GM12878 (cell line): Measurements from ENCODE around the gene ROR2. TPM values are rescaled to one million over a fixed set of nuclear protein-coding genes. Genes with fewer than 3 reads are reported as not detected.

Source experiments
- ATAC-seq: fragments of 200-7000 bp; cut with Tn5 transposase; 3 replicates; pipeline ENCODE4 v1.9.1; 2020; ENCODE audit warnings: mild to moderate bottlenecking, moderate library complexity
- BruUV-seq: library from RNA; stranded (reverse); fragments of 400-500 nt; replicated peaks from 2 replicates; lab custom pipeline; 2021; lab: Mats Ljungman, UMichigan
- CTCF ChIA-PET: fragments of 300-600 bp; sonication (Branson Sonifier 250); formaldehyde crosslinking; extraction: SDS; loops from one replicate; lab custom pipeline; 2021; ENCODE audit warnings: inconsistent platforms; lab: Yijun Ruan, JAX
- POLR2A ChIA-PET: fragments of 350-600 bp; formaldehyde crosslinking; extraction: SDS; loops from one replicate; lab custom pipeline; 2021; ENCODE audit warnings: inconsistent platforms; lab: Charles Lee
- RAD21 ChIA-PET: fragments of 300-600 bp; sonication (Branson Sonifier 250); formaldehyde crosslinking; loops from one replicate; lab custom pipeline; 2023; ENCODE audit warnings: antibody characterized with exemption; ENCODE audit not compliant: unreplicated experiment; lab: Charles Lee
- SMC1A ChIA-PET: fragments of 300-600 bp; sonication (Branson Sonifier 250); formaldehyde crosslinking; loops from one replicate; lab custom pipeline; 2023; ENCODE audit not compliant: unreplicated experiment, uncharacterized antibody; lab: Charles Lee
- DNase-seq: peaks from one replicate; pipeline ENCODE4 v3.0.0-alpha.2; 2011; ENCODE audit warnings: low read depth, low spot score
- FAIRE-seq: peaks from 3 replicates; lab custom pipeline; 2011; peaks lifted over from hg19 to GRCh38; lab: Jason Lieb, UNC
- H2AFZ ChIP-seq: 2 replicates; pipeline ENCODE4 v1.6.0; 2011; ENCODE audit warnings: low read depth, low read length, control low read depth; ENCODE audit not compliant: control insufficient read depth
- H3K27ac ChIP-seq: 2 replicates; pipeline ENCODE4 v1.5.1; 2011; ENCODE audit warnings: control low read depth; ENCODE audit not compliant: control insufficient read depth, insufficient read depth
- H3K27me3 ChIP-seq, 2 experiments: replicated peaks in 1 of 2; 2 replicates each; pipeline versions ENCODE4 v1.6.0 to v1.6.1; 2011; ENCODE audit warnings: low read length in 1 of 2; ENCODE audit not compliant: control insufficient read depth in 2 of 2, insufficient read depth in 2 of 2
- H3K36me3 ChIP-seq, 2 experiments: 2 replicates each; pipeline ENCODE4 v1.5.1; 2011; ENCODE audit warnings: low read length in 1 of 2; ENCODE audit not compliant: control insufficient read depth in 2 of 2, insufficient read depth in 2 of 2
- H3K4me1 ChIP-seq: 2 replicates; pipeline ENCODE4 v1.6.1; 2011; ENCODE audit warnings: mild to moderate bottlenecking, low read length, moderate library complexity, mixed read lengths; ENCODE audit not compliant: control insufficient read depth, insufficient read depth
- H3K4me2 ChIP-seq: 2 replicates; pipeline ENCODE4 v1.6.0; 2011; ENCODE audit warnings: control low read depth; ENCODE audit not compliant: control insufficient read depth, insufficient read depth
- H3K4me3 ChIP-seq: fragments of 200-600 bp; sonication (generic); 2 replicates; pipeline ENCODE4 v1.5.1; 2016
- H3K79me2 ChIP-seq: 2 replicates; pipeline ENCODE4 v1.6.0; 2011; ENCODE audit warnings: low read length; ENCODE audit not compliant: control insufficient read depth, insufficient read depth
- H3K9ac ChIP-seq: 2 replicates; pipeline ENCODE4 v1.8.0; 2011; ENCODE audit warnings: low read length, control low read depth, mixed read lengths; ENCODE audit not compliant: control insufficient read depth, insufficient read depth
- H3K9me3 ChIP-seq: replicated peaks from 3 replicates; pipeline ENCODE4 v1.5.1; 2011; ENCODE audit warnings: mild to moderate bottlenecking, low read length; ENCODE audit not compliant: control insufficient read depth, insufficient read depth
- H4K20me1 ChIP-seq: 2 replicates; pipeline ENCODE4 v1.6.0; 2011; ENCODE audit not compliant: control insufficient read depth, insufficient read depth
- ASH2L ChIP-seq: fragments of 300-600, 200-600 bp; sonication (generic); IDR thresholded peaks from 2 replicates; pipeline ENCODE4 v1.6.1; 2017; ENCODE audit warnings: low read depth, mild to moderate bottlenecking, borderline replicate concordance
- BRCA1 ChIP-seq: IDR thresholded peaks from 2 replicates; pipeline ENCODE4 v1.6.1; 2011; ENCODE audit warnings: low read depth, low read length, improper control_type of control experiment
- CBX5 ChIP-seq: sonication (generic); IDR thresholded peaks from 2 replicates; pipeline ENCODE4 v1.6.1; 2016; ENCODE audit warnings: low read depth, moderate library complexity, mild to moderate bottlenecking, inconsistent platforms
- CHD4 ChIP-seq: fragments of 200-600 bp; sonication (generic); IDR thresholded peaks from 2 replicates; pipeline ENCODE4 v1.6.1; 2016; ENCODE audit warnings: mild to moderate bottlenecking
- IRF4 ChIP-seq: IDR thresholded peaks from 2 replicates; pipeline ENCODE4 v1.6.1; 2011; ENCODE audit warnings: low read depth, low read length
- NR2C2 ChIP-seq: IDR thresholded peaks from 2 replicates; pipeline ENCODE4 v1.6.1; 2011; ENCODE audit warnings: borderline replicate concordance, low read depth; ENCODE audit not compliant: control insufficient read depth, insufficient read length
- POLR2AphosphoS5 ChIP-seq: IDR thresholded peaks from 2 replicates; pipeline ENCODE4 v1.6.1; 2011; ENCODE audit warnings: mild to moderate bottlenecking, low read length, inconsistent platforms
- SP1 ChIP-seq: IDR thresholded peaks from one replicate; pipeline ENCODE4 v1.6.1; 2011; ENCODE audit warnings: low read depth, low read length
- TARDBP ChIP-seq: IDR thresholded peaks from 2 replicates; pipeline ENCODE4 v1.6.1; 2016; ENCODE audit warnings: borderline replicate concordance
- ZSCAN29 ChIP-seq: fragments of 450-650 bp; IDR thresholded peaks from 2 replicates; pipeline ENCODE4 v1.6.1; 2017; ENCODE audit warnings: mild to moderate bottlenecking, moderate library complexity
- WGBS: methylation state at CpG from one replicate; pipeline ENCODE4 v1.1.6; 2016; ENCODE audit warnings: low lambda C conversion rate; ENCODE audit not compliant: insufficient replicate concordance, insufficient coverage; ENCODE audit errors: missing lambda C conversion rate; 5-methylcytosine and 5-hydroxymethylcytosine counted together
- in situ Hi-C: fragments of 300-500 bp; cut with MboI; formaldehyde crosslinking; loops from 9 replicates; pipeline ENCODE4 v1.14.3; 2018; ENCODE audit warnings: mixed read lengths
- intact Hi-C: fragments of 100-400 bp; cut with micrococcal nuclease; formaldehyde crosslinking; loops from one replicate; pipeline ENCODE4 v1.14.2; 2022; ENCODE audit not compliant: unreplicated experiment
- polyA plus RNA-seq, 11 experiments: library from polyadenylated mRNA; depleted of rRNA in 4 of 11; unstranded in 6 of 11; stranded (reverse) in 5 of 11; fragments of >200 nt; fragmentation: Nextera tagmentation in 4 of 11; fragmentation: Illumina TruSeq in 1 of 11; extraction: Ambion mirVana in 4 of 11; extraction: Trizol in 1 of 11; gene quantifications; 1 replicate in 1 of 11; 2 replicates in 10 of 11; pipeline versions ENCODE4 v1.2.1 to v1.2.3, GENCODE V29; 2011 to 2016; ENCODE audit warnings: inconsistent platforms in 2 of 11, missing spikeins in 2 of 11, low read depth in 1 of 11
- total RNA-seq, 4 experiments: library from RNA; depleted of rRNA in 3 of 4; stranded (reverse); fragments of >200 nt in 3 of 4; fragmentation: Illumina TruSeq in 1 of 4; extraction: Trizol in 1 of 4; gene quantifications; 2 replicates each; pipeline versions ENCODE4 v1.2.1 to v1.2.3, GENCODE V29; 2013 to 2021
- TF ChIP-seq, protein P1 (sequence below): fragments of 450-650 bp; formaldehyde crosslinking; IDR thresholded peaks from 2 replicates; pipeline ENCODE4 v1.5.0; 2022; ENCODE audit warnings: mild to moderate bottlenecking, missing genetic modification characterization
- TF ChIP-seq, protein P2 (sequence below): IDR thresholded peaks from 2 replicates; pipeline ENCODE4 v1.6.1; 2012; ENCODE audit warnings: mild to moderate bottlenecking, low read depth, low read length

The ROR2 gene
- total and polyA plus RNA-seq, 10 of the 15 experiments (the other 5 are each of a cell fraction or from before 2014, with no cell fraction given), result 0.03 to 0.05 TPM; not detected in 8

DNA sequence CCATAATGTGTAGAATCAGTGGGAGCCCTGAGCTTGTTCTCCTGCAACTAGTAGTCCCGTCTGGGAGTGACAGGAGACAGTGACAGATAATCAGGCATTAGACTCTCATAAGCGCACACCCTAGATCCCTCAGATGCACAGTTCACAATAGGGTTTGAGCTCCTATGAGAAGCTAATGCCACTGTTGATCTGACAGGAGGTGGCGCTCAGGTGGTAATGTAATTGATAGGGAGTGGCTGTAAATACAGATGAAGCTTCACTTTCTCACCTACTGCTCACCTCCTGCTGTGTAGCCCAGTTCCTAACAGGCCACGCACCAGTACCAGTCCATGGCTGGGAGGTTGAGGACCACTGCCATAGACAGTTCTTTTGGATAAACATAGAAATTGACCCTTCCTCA lies 188.7 kb downstream of the ROR2 start:
- H3K27me3 ChIP-seq, result no peaks in the 10 kb centered on the region
- no TSS peak for BruUV-seq
- WGBS, result 43% methylated on average over 4 of the region's 4 CpGs
- FAIRE-seq (no peak), DNase-seq (no peak), ATAC-seq (no peak)
- H2AFZ ChIP-seq, result no peak overlapping the region
- no peaks in the 10 kb centered on the region for H4K20me1 ChIP-seq
- no peak for TF ChIP-seq NR2C2
- no peak for TF ChIP-seq CBX5
- no peak for TF ChIP-seq CHD4
- TF ChIP-seq TARDBP, result no peak
- TF ChIP-seq ZSCAN29, result no peak
- no peak for TF ChIP-seq SP1
- H3K4me3 ChIP-seq, result no peak overlapping the region
- ChIA-PET SMC1A (interaction anchor here (0.6 kb wide), 1 partner anchor 51 kb away, joined by 4 read pairs; no protein-coding TSS in a partner anchor), POLR2A (no interaction called here), CTCF (interaction anchor here (2.2 kb wide), 1 partner anchor 10 kb away, joined by 5 read pairs; no protein-coding TSS in a partner anchor), RAD21 (no interaction called here)
- H3K79me2 ChIP-seq, result no peaks in the 10 kb centered on the region
- no peak overlapping the region for H3K4me2 ChIP-seq
- in situ Hi-C loops, result no loop called here
- H3K9ac ChIP-seq, result no peak overlapping the region
- H3K27ac ChIP-seq, result no peak overlapping the region
- no peaks in the 10 kb centered on the region; the same call in 2 of the 3 replicates for H3K9me3 ChIP-seq
- intact Hi-C loops, result no loop called here
- no peaks in the 10 kb centered on the region; the same call in 1 of the 2 replicates for H3K4me1 ChIP-seq
- H3K36me3 ChIP-seq, result no peaks in the 10 kb centered on the region

DNA sequence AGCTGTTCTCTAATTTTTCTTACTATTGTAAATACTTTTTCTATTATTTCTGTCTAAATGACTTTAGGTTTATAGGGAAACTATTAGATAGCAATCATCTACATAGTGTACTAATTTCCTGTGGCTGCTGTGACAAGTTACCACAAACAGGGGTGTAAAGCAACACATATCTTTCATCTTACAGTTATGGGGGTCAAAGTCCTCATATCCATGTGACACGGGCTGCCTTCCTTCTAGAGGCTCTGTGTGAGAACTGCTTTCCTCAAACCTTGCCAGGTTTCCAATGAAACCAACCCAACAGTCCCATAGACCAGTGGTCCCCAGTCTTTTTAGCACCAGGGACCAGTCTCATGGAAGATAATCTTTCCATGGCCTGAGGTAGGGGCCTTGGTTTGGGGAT lies 189.1 kb downstream of the ROR2 start:
- Histone ChIP-seq H3K36me3 (no peaks in the 10 kb centered on the region), H4K20me1 (no peaks in the 10 kb centered on the region), H3K9ac (no peak overlapping the region), H3K4me1 (no peaks in the 10 kb centered on the region; the same call in 1 of the 2 replicates), H3K9me3 (no peaks in the 10 kb centered on the region; the same call in 2 of the 3 replicates), H3K27me3 (no peaks in the 10 kb centered on the region), H3K4me3 (no peak overlapping the region), H3K27ac (no peak overlapping the region), H3K4me2 (no peak overlapping the region), H2AFZ (no peak overlapping the region), H3K79me2 (no peaks in the 10 kb centered on the region)
- WGBS, result 0% methylated on average over 1 of the region's 1 CpG
- in situ Hi-C loops (no loop called here), intact Hi-C loops (no loop called here)
- ChIA-PET POLR2A (no interaction called here), RAD21 (no interaction called here), CTCF (interaction anchor here (0.6 to 2.2 kb wide), 2 partner anchors 10 to 1603 kb away, joined by 3 to 5 read pairs; no protein-coding TSS in a partner anchor), SMC1A (interaction anchor here (0.6 kb wide), 1 partner anchor 51 kb away, joined by 4 read pairs; no protein-coding TSS in a partner anchor)
- no peak for DNase-seq
- no TSS peak for BruUV-seq
- ATAC-seq, result no peak
- FAIRE-seq, result no peak
- TF ChIP-seq POLR2AphosphoS5 (no peak), IRF4 (no peak), BRCA1 (no peak), ASH2L (no peak)
- TF ChIP-seq, protein P1, sequence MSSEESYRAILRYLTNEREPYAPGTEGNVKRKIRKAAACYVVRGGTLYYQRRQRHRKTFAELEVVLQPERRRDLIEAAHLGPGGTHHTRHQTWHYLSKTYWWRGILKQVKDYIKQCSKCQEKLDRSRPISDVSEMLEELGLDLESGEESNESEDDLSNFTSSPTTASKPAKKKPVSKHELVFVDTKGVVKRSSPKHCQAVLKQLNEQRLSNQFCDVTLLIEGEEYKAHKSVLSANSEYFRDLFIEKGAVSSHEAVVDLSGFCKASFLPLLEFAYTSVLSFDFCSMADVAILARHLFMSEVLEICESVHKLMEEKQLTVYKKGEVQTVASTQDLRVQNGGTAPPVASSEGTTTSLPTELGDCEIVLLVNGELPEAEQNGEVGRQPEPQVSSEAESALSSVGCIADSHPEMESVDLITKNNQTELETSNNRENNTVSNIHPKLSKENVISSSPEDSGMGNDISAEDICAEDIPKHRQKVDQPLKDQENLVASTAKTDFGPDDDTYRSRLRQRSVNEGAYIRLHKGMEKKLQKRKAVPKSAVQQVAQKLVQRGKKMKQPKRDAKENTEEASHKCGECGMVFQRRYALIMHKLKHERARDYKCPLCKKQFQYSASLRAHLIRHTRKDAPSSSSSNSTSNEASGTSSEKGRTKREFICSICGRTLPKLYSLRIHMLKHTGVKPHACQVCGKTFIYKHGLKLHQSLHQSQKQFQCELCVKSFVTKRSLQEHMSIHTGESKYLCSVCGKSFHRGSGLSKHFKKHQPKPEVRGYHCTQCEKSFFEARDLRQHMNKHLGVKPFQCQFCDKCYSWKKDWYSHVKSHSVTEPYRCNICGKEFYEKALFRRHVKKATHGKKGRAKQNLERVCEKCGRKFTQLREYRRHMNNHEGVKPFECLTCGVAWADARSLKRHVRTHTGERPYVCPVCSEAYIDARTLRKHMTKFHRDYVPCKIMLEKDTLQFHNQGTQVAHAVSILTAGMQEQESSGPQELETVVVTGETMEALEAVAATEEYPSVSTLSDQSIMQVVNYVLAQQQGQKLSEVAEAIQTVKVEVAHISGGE, result no peak
- TF ChIP-seq, protein P2, sequence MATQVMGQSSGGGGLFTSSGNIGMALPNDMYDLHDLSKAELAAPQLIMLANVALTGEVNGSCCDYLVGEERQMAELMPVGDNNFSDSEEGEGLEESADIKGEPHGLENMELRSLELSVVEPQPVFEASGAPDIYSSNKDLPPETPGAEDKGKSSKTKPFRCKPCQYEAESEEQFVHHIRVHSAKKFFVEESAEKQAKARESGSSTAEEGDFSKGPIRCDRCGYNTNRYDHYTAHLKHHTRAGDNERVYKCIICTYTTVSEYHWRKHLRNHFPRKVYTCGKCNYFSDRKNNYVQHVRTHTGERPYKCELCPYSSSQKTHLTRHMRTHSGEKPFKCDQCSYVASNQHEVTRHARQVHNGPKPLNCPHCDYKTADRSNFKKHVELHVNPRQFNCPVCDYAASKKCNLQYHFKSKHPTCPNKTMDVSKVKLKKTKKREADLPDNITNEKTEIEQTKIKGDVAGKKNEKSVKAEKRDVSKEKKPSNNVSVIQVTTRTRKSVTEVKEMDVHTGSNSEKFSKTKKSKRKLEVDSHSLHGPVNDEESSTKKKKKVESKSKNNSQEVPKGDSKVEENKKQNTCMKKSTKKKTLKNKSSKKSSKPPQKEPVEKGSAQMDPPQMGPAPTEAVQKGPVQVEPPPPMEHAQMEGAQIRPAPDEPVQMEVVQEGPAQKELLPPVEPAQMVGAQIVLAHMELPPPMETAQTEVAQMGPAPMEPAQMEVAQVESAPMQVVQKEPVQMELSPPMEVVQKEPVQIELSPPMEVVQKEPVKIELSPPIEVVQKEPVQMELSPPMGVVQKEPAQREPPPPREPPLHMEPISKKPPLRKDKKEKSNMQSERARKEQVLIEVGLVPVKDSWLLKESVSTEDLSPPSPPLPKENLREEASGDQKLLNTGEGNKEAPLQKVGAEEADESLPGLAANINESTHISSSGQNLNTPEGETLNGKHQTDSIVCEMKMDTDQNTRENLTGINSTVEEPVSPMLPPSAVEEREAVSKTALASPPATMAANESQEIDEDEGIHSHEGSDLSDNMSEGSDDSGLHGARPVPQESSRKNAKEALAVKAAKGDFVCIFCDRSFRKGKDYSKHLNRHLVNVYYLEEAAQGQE, result no peak
